C4-2B (cell line): ENCODE measurements around the gene FAM120B.

Source experiments
- H3K27ac ChIP-seq: fragments of 450-650 bp; 2 replicates; pipeline ENCODE4 v1.5.1; 2017
- CTCF ChIP-seq: fragments of 450-650 bp; conservative IDR thresholded peaks from 2 replicates; pipeline ENCODE4 v1.5.1; 2017; ENCODE audit warnings: mild to moderate bottlenecking
- ZFX ChIP-seq: fragments of 450-650 bp; IDR thresholded peaks from 2 replicates; pipeline ENCODE4 v1.6.1; 2017

The FAM120B gene

GRCh38 chr6:170449835-170450753, 143.5 kb downstream of the FAM120B start:
- TF ChIP-seq ZFX (no peak), CTCF (no peak)
- H3K27ac ChIP-seq = no peak overlapping the region

GRCh38 chr6:170450916-170451761, 144.6 kb downstream of the FAM120B start:
- no peak for TF ChIP-seq ZFX
- no peak for TF ChIP-seq CTCF
- H3K27ac ChIP-seq = no peak overlapping the region

GRCh38 chr6:170451762-170452651, 145.4 kb downstream of the FAM120B start:
- no peak for TF ChIP-seq ZFX
- no peak for TF ChIP-seq CTCF
- H3K27ac ChIP-seq = no peak overlapping the region

GRCh38 chr6:170452767-170453545, 146.4 kb downstream of the FAM120B start:
- no peak overlapping the region for H3K27ac ChIP-seq
- TF ChIP-seq ZFX (no peak), CTCF (no peak)

- no peak overlapping the region for H3K27ac ChIP-seq
- TF ChIP-seq CTCF = no peak
- TF ChIP-seq ZFX = no peak
These were observed 147.3 kb downstream of the FAM120B start for GRCh38 chr6:170453586-170454511.
